Stimulated activated CD8-positive, alpha-beta memory T cell treated with anti-CD3 and anti-CD28 coated beads, Interleukin-15, amount 100 ng/mL, for 4 hours (primary cell): Measurements from ENCODE around the gene ZNF414.
"Not testable (repeated sequence)": the region's sequence is repeated elsewhere in the genome, so short reads cannot be mapped to it uniquely, and the experiment has no call there.

ENCODE experiments used
- DNase-seq, 2 donors: peaks; one replicate each; pipeline ENCODE4 v3.0.0-alpha.2; 2020; ENCODE audit warnings: low read depth in 2 of 2

ZNF414 gene

GRCh38 chr19:8517551-8518442, 3.8 kb upstream of the ZNF414 start:
- peak; percentile 10 to 32 for DNase-seq

DNA sequence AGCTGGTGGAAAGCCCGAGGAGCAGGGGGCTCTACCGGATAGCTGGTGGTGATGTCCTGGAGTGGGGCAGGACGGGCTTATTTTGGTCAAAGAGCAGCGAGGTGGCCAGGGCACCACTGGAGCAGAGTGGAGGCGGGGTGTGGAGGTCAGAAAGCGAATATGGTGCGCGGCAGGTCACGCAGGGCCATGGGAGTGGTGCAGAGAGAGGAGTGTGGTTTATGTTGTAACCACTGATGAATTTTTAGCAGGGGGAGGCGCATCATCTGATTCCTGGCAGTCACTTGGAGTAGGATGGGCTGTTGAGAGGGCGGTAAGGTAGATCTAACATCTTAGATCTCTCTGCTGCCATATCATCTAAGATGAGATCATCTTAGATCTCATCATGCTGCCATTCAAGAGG, 1.4 kb upstream of the ZNF414 start:
- peak in 1 of 2 donors; percentile 9 for DNase-seq

DNA sequence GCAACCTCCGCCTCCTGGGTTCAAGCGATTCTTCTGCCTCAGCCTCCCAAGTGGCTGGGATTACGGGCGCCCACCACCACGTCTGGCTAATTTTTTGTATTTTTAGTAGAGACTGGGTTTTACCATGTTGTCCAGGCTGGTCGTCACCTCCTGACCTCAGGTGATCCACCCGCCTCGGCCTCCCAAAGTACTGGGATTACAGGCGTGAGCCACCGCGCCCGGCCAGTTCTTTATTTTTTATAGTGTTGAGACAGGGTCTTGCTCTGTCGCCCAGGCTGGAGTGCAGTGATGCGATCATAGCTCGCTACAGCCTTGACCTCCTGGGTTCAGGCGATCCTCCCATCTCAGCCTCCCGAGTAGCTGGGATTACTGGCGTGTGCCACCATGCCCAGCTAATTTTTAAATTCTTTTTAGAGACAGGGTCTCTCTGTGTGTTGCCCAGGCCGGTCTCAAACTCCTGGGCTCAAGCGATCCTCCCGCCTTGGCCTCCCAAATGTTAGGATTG, 590 bp upstream of the ZNF414 start:
- DNase-seq = not testable (repeated sequence)

GRCh38 chr19:8513036-8513686, 806 bp downstream of the ZNF414 start:
- DNase-seq = no peak

- no peak for DNase-seq
Observed at GRCh38 chr19:8512115-8512967, 1.6 kb downstream of the ZNF414 start.

DNA sequence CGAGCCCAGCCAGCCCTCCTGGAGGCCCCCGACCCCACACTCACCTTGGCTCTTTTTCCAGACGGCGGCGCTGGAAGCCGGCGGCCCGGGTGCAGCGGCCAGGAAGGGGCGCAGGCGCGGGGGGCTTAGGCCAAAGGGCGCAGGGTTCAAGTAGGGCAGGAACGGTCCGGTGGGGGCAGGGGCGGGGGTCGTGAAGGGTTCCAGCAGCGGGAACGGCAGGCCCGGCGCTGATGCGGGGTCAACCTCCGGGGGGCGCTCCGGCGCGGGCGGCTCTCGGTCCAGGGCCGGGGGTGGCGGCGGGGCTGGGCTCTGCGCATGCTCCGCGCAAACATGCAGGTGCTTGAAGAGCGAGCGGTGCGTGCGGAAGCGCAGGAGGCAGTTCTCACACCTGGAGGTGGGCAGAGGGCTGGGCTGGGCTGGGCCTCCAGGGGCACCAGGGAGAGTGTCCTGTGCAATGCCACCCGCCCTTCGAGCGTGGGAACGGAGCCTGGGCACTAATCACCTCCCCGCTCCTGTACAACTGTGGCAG, 2.3 kb downstream of the ZNF414 start:
- DNase-seq = no peak

- no peak for DNase-seq
Observed at GRCh38 chr19:8510589-8511115, 3.3 kb downstream of the ZNF414 start.

DNA sequence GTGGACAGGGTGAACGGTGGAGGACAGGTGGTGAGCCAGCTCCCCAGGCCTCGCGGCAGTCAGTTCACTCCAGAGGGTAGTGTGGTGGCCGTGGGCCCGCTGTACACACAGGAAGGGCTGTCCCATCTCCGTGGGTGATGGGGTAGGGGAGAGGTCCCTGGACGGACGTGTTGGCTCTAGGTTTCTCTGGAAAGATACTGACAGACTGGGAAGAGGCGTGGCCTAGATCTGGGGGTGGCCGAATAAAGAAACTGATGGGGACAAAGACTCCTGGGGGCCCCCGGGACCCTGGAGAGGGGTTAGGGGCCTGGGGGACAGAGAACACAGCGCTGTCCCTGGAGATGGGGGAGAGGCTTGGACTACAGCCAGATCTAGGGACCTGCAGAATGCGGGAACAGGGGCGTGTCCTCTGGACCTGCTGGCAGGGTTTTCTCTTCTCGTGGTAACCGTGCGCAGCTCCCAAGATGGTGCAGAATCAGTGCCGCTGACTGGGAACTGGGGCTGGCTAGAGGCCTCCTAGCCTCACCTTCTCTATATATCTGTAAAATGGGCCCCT, 7.5 kb downstream of the ZNF414 start:
- no peak for DNase-seq

- peak; percentile 32 to 45 for DNase-seq
Observed at GRCh38 chr19:8505680-8506401, 8.1 kb downstream of the ZNF414 start.

GRCh38 chr19:8504919-8505318, 9.0 kb downstream of the ZNF414 start:
- DNase-seq = no peak

GRCh38 chr19:8504171-8504570, 9.8 kb downstream of the ZNF414 start:
- no peak for DNase-seq

DNA sequence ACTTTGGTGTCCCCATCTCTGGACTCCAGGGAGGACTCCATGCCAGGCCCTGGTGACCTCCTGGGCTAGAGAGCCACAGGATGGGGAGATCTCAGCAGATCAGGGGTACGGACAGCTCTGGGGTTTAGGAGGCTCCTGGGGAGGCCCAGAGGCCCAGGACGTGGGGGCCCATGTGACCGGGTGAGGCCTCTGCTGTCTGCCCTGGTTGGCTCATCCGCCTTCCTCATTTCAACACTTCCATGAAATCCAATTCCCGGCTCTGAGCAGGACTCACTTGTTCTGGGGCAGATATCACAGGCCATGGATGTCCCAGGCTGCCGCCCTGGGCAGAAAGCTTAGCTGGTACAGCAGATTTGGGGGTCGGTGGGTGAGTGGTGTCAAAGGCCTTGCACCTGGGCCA, 10.5 kb downstream of the ZNF414 start:
- DNase-seq = no peak

- DNase-seq = no peak
Observed at GRCh38 chr19:8501981-8502380, 12.0 kb downstream of the ZNF414 start.

DNA sequence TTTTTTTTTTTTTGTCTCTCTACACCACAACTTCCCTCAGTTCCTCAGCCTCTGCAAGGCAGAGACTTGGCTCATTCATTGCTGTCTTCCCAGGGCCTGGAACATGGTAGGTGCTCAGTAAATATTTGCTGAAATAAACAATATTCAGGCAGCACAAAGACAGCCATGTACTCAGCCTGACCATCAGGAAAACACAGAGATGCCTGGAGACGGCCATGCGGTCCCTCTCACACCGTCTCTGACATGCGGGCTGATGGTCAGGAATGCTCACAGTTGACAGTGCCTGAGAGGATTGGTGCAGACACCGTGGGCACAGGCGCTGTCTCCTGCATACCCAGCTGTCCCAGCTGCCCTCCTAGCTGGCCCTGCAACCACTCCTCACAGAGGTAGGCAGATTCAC, 12.5 kb downstream of the ZNF414 start:
- no peak for DNase-seq

DNA sequence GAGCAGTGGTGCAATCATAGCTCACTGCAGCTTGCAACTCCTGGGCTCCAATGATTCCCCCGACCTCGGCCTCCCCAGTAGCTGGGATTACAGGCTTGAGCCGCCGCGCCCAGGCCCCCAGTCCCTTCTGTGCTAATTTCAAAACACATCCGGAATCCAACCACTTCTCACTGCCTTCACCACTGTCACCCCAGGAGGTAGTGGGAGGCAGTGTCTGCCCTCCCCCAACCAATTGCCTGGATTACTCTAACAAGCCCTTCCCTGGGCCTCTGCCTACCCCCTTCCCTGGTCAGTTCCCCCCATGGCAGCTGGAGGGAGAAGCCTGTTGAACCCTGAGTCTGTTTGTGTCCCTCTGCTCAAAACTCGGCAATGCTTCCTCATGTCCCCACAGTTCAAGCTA, 13.8 kb downstream of the ZNF414 start:
- no peak for DNase-seq

DNA sequence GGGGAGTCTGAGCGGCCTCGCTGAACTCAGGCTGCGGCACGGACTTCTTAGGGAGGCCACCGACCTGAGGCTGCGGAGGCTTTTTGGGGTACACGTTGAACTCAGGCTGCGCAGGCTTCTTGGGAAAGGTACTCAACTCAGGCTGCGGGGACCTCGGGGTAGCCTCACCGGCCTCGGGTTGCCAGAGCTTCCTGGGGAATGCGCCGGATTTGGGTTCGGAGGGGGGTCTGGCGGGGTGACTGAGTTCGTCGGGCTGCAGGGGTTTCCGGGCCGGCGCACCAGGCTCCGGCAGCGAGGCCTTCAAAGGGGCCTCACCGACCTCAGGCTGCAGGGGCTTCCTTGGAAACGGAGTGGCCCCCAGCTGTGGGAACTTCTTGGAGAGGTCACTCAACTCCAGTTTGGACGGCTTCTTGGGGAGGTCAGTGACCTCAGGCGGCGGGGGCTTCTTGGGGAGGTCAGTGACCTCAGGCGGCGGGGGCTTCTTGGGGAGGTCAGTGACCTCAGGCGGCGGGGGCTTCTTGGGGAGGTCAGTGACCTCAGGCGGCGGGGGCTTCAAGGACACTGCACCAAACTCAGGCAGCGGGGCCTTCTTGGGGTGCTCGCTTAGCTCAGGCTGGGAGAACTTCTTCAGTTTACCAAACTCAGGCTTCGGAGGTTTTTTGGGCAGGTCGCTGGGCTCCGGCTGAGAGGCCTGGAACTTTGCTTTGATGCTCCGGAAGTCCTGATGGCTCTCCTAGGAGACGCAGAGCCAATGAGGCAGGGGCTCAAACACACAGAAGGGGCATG, 14.7 kb downstream of the ZNF414 start:
- DNase-seq = no peak

- no peak for DNase-seq
Observed at GRCh38 chr19:8498295-8498694, 15.7 kb downstream of the ZNF414 start.

DNA sequence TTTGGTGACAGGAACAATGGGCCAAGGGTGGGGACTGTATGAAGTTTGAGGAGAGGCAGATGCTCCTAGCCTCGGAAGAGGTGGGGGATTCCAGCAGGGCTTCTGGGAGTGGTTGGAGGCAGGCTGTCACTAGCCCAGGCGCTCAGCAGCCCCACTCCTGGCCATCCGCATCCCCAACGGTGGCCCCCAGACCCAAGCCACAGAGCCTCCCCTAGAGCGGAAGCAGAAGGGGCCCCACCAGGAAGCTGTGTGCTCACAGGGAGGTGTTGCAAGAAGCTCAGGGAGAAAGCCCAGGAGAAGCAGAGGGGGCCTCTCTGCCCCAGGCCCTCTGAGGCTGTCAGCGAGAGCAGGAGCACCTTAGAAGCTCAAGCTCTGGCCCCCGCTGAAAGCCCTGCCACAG, 19.8 kb downstream of the ZNF414 start:
- no peak for DNase-seq

DNA sequence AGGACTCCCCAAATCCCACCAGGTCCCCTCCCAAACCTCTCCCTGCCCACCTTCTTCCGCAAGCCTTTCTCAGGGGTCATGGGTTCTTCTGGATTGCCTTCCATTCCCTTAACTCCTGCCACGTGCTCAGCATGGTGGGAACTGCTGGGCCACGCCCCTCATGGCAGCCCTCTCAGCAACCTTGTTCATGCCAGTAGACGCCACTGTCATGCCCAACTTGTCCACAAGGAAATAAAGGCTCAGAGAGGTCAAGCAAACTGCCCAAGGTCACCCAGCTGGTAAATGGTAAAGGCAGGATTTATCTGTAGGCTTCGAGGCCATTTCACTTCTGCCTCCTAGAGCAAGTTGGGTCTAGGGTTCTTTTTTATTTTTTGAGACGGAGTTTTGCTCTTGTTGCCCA, 22.4 kb downstream of the ZNF414 start:
- DNase-seq = no peak

- no peak for DNase-seq
Observed at GRCh38 chr19:8490873-8491272, 23.1 kb downstream of the ZNF414 start.
